Prostate gland (tissue), 2 donors: ENCODE data around the gene CASP3. TPM values are rescaled to one million over a fixed set of nuclear protein-coding genes. Genes with fewer than 3 reads are reported as not detected.

Source experiments
- DNase-seq: peaks from one replicate; pipeline ENCODE4 v3.0.0-alpha.2; 2019; ENCODE audit warnings: low spot score
- H3K27ac ChIP-seq, 2 donors: fragments of 200-600 bp; sonication (generic); 2 replicates each; pipeline ENCODE4 v1.5.1; 2017 to 2019
- H3K27me3 ChIP-seq: fragments of 200-600 bp; sonication (generic); replicated peaks from 2 replicates; pipeline ENCODE4 v1.5.1; 2019; ENCODE audit not compliant: insufficient read depth
- H3K36me3 ChIP-seq, 2 donors: fragments of 200-600 bp; sonication (generic); 1 replicate in 1 of 2; 2 replicates in 1 of 2; pipeline versions ENCODE4 v1.5.1 to v1.8.1; 2017 to 2019
- H3K4me1 ChIP-seq: fragments of 200-600 bp; sonication (generic); replicated peaks from 2 replicates; pipeline ENCODE4 v1.5.1; 2019
- H3K4me3 ChIP-seq, 2 donors: fragments of 200-600 bp; sonication (generic); 2 replicates each; pipeline ENCODE4 v1.5.1; 2017 to 2019
- H3K9me3 ChIP-seq: fragments of 200-600 bp; sonication (generic); 2 replicates; pipeline ENCODE4 v1.5.1; 2017
- POLR2A ChIP-seq: fragments of 450-650 bp; IDR thresholded peaks from one replicate; pipeline ENCODE4 v1.6.1; 2016; ENCODE audit warnings: antibody characterized with exemption, mild to moderate bottlenecking
- POLR2AphosphoS5 ChIP-seq: sonication (generic); formaldehyde crosslinking; IDR thresholded peaks from one replicate; pipeline ENCODE4 v1.6.1; 2017; ENCODE audit warnings: antibody characterized with exemption
- WGBS: methylation state at CpG from one replicate; pipeline ENCODE4 v1.1.5; 2018; 5-methylcytosine and 5-hydroxymethylcytosine counted together
- intact Hi-C: fragments of 100-400 bp; cut with DNase I; formaldehyde crosslinking; loops from one replicate; pipeline ENCODE4 v1.14.2; 2022
- total RNA-seq, 2 donors: library from RNA; depleted of rRNA; stranded (reverse); fragments of >200 nt; gene quantifications; one replicate each; pipeline ENCODE4 v1.1.0, GENCODE V29; 2016
- TF ChIP-seq, protein P1 (sequence below), 4 experiments: fragments of 200-600 bp in 2 of 4; fragments of 450-650 bp in 2 of 4; sonication (generic) in 2 of 4; IDR thresholded peaks; 1 replicate in 3 of 4; 2 replicates in 1 of 4; pipeline ENCODE4 v1.5.1; 2016 to 2019; ENCODE audit warnings: antibody characterized with exemption in 4 of 4, mild to moderate bottlenecking in 2 of 4, moderate library complexity in 2 of 4

Gene CASP3
- total RNA-seq, 2 donors from 2014 or later = 13.3 to 13.8 TPM

DNA sequence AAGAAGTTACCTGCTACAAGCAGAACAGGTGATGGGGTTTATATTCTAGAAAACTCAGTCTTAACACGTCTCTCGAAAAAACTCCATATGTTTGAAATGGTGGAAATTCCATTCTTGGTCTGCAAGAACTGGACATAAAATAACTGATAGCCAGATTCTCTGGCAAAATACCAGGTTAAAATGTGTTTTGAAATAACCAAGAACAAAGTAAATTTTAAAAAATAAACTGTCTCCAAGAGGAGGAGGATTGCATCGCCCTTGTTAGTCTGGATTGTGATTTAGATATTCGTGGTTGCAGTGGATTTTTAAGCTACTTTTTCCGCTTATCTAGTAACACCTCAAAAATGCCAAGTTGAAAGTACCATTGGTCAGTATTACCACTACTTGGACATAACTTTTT, 43.8 kb upstream of the CASP3 start:
- no peak for DNase-seq
- Histone ChIP-seq H3K27me3 (no peaks in the 10 kb centered on the region), H3K4me3 (no peak overlapping the region), H3K4me1 (no peaks in the 10 kb centered on the region), H3K27ac (no peak overlapping the region), H3K9me3 (no peaks in the 10 kb centered on the region), H3K36me3 (no peaks in the 10 kb centered on the region)
- TF ChIP-seq POLR2AphosphoS5 (no peak), POLR2A (no peak)
- TF ChIP-seq, protein P1, sequence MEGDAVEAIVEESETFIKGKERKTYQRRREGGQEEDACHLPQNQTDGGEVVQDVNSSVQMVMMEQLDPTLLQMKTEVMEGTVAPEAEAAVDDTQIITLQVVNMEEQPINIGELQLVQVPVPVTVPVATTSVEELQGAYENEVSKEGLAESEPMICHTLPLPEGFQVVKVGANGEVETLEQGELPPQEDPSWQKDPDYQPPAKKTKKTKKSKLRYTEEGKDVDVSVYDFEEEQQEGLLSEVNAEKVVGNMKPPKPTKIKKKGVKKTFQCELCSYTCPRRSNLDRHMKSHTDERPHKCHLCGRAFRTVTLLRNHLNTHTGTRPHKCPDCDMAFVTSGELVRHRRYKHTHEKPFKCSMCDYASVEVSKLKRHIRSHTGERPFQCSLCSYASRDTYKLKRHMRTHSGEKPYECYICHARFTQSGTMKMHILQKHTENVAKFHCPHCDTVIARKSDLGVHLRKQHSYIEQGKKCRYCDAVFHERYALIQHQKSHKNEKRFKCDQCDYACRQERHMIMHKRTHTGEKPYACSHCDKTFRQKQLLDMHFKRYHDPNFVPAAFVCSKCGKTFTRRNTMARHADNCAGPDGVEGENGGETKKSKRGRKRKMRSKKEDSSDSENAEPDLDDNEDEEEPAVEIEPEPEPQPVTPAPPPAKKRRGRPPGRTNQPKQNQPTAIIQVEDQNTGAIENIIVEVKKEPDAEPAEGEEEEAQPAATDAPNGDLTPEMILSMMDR (IDR thresholded peaks at IDR 0.05) = no peak
- WGBS = 87% methylated on average over 5 of the region's 5 CpGs
- intact Hi-C loops = no loop called here

DNA sequence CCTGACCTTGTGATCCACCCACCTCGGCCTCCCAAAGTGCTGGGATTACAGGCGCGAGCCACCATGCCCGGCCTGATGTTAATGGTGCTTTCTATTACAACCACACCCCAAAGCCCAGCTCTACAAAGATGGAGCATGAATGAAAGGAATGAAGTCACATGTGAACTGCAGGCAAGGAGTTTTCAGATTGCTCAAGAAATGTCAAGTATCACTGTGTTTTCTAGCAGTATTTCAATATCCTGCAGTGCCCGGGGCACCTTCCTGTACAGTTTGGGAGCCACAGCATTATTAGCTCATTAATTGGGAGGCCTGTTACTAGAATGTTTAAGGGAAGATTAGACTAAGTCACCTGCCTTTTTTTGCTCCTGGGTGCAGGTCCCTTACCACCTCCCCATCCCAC, 40.4 kb upstream of the CASP3 start:
- Histone ChIP-seq H3K9me3 (no peaks in the 10 kb centered on the region), H3K27ac (no peak overlapping the region), H3K4me1 (no peaks in the 10 kb centered on the region), H3K27me3 (no peaks in the 10 kb centered on the region), H3K4me3 (no peak overlapping the region), H3K36me3 (no peaks in the 10 kb centered on the region)
- 77% methylated on average over 5 of the region's 5 CpGs for WGBS
- TF ChIP-seq, protein P1 (IDR thresholded peaks at IDR 0.05) = no peak
- TF ChIP-seq POLR2A (no peak), POLR2AphosphoS5 (no peak)
- DNase-seq = no peak
- intact Hi-C loops = no loop called here

DNA sequence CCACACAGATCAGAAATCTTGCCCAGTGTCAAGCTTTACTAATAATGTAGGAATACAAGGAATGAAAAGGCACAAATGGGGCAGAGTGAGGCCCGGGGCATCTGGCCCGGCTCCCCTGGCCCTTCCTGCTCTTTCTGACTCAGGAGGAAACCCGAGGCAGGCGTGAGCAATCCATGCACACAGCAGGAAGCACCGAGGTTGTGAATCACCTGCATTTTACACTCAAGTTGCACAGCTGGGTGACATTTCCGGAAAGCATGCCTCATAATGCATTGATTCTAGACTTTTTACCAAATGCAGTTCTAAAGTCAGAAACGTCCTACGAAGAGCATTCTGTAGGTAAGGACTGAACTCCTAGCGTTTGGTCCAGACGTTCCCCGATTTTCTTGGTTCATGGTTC, 39.2 kb upstream of the CASP3 start:
- WGBS = 68% methylated on average over 11 of the region's 11 CpGs
- TF ChIP-seq POLR2AphosphoS5 = no peak
- no peak for TF ChIP-seq POLR2A
- TF ChIP-seq, protein P1 (IDR thresholded peaks at IDR 0.05) = no peak
- Histone ChIP-seq H3K4me3 (no peak overlapping the region), H3K4me1 (no peaks in the 10 kb centered on the region), H3K27me3 (no peaks in the 10 kb centered on the region), H3K9me3 (no peaks in the 10 kb centered on the region), H3K27ac (no peak overlapping the region), H3K36me3 (no peaks in the 10 kb centered on the region)
- no peak for DNase-seq
- intact Hi-C loops = no loop called here

DNA sequence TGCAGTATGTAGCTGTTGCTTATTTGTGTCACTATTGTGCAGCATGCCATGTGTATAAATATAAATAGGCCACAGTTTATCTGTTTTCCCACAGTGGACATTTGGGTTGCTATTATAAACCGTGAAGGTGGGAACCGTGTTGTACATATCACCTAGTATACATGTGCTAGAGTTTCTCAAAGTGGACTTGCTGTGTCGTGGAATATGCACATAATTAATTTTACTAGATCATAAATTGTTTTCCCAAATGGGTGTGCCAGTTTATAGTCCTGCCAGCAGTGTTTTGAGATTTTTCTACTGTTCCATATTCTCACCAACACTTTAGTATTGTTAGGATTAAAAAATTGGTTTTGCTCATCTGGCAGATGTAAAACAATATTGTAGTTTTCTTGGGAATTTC, 38.8 kb upstream of the CASP3 start:
- TF ChIP-seq POLR2A (no peak), POLR2AphosphoS5 (no peak)
- TF ChIP-seq, protein P1 (IDR thresholded peaks at IDR 0.05) = no peak
- Histone ChIP-seq H3K27me3 (no peaks in the 10 kb centered on the region), H3K4me1 (no peaks in the 10 kb centered on the region), H3K36me3 (no peaks in the 10 kb centered on the region), H3K27ac (no peak overlapping the region), H3K9me3 (no peaks in the 10 kb centered on the region), H3K4me3 (no peak overlapping the region)
- DNase-seq = no peak
- 37% methylated on average over 3 of the region's 3 CpGs for WGBS
- intact Hi-C loops = no loop called here

DNA sequence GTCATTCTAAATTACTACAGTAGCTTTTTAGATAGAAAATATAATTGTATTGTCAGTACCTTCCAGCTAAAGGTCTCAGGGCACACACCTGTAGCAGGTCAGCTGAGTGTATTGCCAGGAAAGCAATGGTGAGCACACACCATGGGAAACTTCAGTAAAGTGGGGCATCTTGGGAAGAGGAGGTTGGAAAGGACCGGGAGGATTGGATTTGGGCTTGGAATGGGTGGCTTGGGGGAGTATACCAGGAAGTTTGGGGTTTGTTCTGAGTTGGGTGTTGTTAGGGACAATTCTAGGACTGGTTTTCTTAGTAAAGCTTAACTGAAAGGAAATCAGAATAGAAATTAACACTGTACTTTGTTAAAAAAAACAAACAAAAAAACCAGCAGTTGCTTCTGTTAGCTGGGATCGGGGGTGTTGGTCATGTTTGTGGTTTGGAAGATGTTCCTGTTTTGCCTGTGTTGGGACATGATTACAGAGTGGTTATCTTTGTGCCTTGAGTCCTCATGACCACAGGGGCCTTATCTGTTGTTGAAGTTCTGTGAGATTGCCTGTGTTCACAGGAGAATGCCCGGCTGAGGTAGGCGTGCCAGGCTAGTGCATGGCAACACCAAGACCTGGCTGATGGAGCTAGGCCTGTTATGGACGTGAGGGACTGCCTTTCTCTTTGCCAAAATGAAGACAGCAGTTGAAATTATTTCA, 35.4 kb upstream of the CASP3 start:
- H3K27ac ChIP-seq = no peak overlapping the region
- no peaks in the 10 kb centered on the region for H3K4me1 ChIP-seq
- DNase-seq = no peak
- 79% methylated on average over 5 of the region's 5 CpGs for WGBS
- H3K4me3 ChIP-seq = no peak overlapping the region
- H3K36me3 ChIP-seq = no peaks in the 10 kb centered on the region
- TF ChIP-seq POLR2AphosphoS5 (no peak), POLR2A (no peak)
- TF ChIP-seq, protein P1 (IDR thresholded peaks at IDR 0.05) = no peak
- no peaks in the 10 kb centered on the region for H3K9me3 ChIP-seq
- intact Hi-C loops = no loop called here
- H3K27me3 ChIP-seq = no peaks in the 10 kb centered on the region
